Gastrocnemius medialis (tissue), 4 donors: ENCODE results near the gene ARF1. TPM values are rescaled to one million over a fixed set of nuclear protein-coding genes. Genes with fewer than 3 reads are reported as not detected.

Source experiments
- ATAC-seq, 2 donors: fragments of 150-250 bp; one replicate each; pipeline ENCODE4 v1.9.1; 2016
- DNase-seq, 2 donors: peaks; one replicate each; pipeline ENCODE4 v3.0.0-alpha.2; 2019
- H3K27ac ChIP-seq, 4 donors: fragments of 200-600 bp; sonication (generic); 1 replicate in 1 of 4; 2 replicates in 3 of 4; pipeline ENCODE4 v1.5.1; 2016 to 2018; ENCODE audit warnings: mild to moderate bottlenecking in 2 of 4, moderate library complexity in 1 of 4
- H3K27me3 ChIP-seq, 3 donors: fragments of 200-600 bp; sonication (generic) in 2 of 3; 1 replicate in 1 of 3; 2 replicates in 2 of 3; pipeline versions ENCODE4 v1.5.1 to v1.6.0; 2016 to 2019; ENCODE audit warnings: mild to moderate bottlenecking in 1 of 3, moderate library complexity in 1 of 3
- H3K36me3 ChIP-seq, 2 donors: fragments of 200-600 bp; sonication (generic) in 1 of 2; one replicate each; pipeline ENCODE4 v1.5.1; 2017 to 2018
- H3K4me1 ChIP-seq, 2 donors: fragments of 200-600 bp; sonication (generic) in 1 of 2; one replicate each; pipeline ENCODE4 v1.5.1; 2016 to 2017; ENCODE audit warnings: mild to moderate bottlenecking in 2 of 2
- H3K4me3 ChIP-seq, 4 donors: fragments of 200-600 bp; sonication (generic) in 3 of 4; 1 replicate in 1 of 4; 2 replicates in 3 of 4; pipeline ENCODE4 v1.5.1; 2016 to 2019; ENCODE audit warnings: mild to moderate bottlenecking in 2 of 4
- H3K9me3 ChIP-seq, 3 donors: fragments of 200-600 bp; sonication (generic) in 2 of 3; 1 replicate in 1 of 3; 2 replicates in 2 of 3; pipeline ENCODE4 v1.5.1; 2016 to 2019
- CTCF ChIP-seq, 5 experiments: fragments of 450-650 bp in 3 of 5; fragments of 200-600 bp in 2 of 5; sonication (generic) in 2 of 5; IDR thresholded peaks in 4 of 5; conservative IDR thresholded peaks in 1 of 5; 1 replicate in 4 of 5; 2 replicates in 1 of 5; pipeline ENCODE4 v1.5.1; 2016 to 2019; ENCODE audit warnings: antibody characterized with exemption in 5 of 5, mild to moderate bottlenecking in 3 of 5, moderate library complexity in 3 of 5
- POLR2A ChIP-seq, 2 donors: fragments of 450-650 bp; IDR thresholded peaks; one replicate each; pipeline ENCODE4 v1.6.1; 2017; ENCODE audit warnings: antibody characterized with exemption in 2 of 2, mild to moderate bottlenecking in 2 of 2, moderate library complexity in 2 of 2
- in situ Hi-C, 4 donors: fragments of 200-750 bp; cut with MboI; loops; one replicate each; pipeline versions ENCODE4 v1.15.0 to v1.8.0; 2017; ENCODE audit warnings: low sequenced_read_pairs in 4 of 4
- intact Hi-C: fragments of 100-400 bp; cut with DNase I; formaldehyde crosslinking; loops from one replicate; pipeline ENCODE4 v1.15.1; 2023; ENCODE audit warnings: low total_unique reads
- total RNA-seq, 4 donors: library from RNA; depleted of rRNA; stranded (reverse); fragments of >200 nt; gene quantifications; one replicate each; pipeline versions ENCODE4 v1.1.0 to v1.2.3, GENCODE V29; 2016

Gene ARF1
- total RNA-seq, 4 donors from 2014 or later, result 234 to 422 (median 306) TPM

GRCh38 chr1:228039986-228040385 is 42.5 kb upstream of the ARF1 start:
- Histone ChIP-seq H3K9me3 (no peaks in the 10 kb centered on the region), H3K27me3 (peaks cover 22 to 32% (median 31%) of the 10 kb centered on the region in 3 donors), H3K36me3 (no peaks in the 10 kb centered on the region), H3K4me3 (no peak overlapping the region), H3K4me1 (no peaks in the 10 kb centered on the region), H3K27ac (no peak overlapping the region)
- DNase-seq, result no peak
- no peak for TF ChIP-seq CTCF (IDR thresholded peaks at IDR 0.05 in 4 of 5, conservative IDR thresholded peaks at IDR 0.05 in 1 of 5)
- no peak for TF ChIP-seq POLR2A (IDR thresholded peaks at IDR 0.05)
- intact Hi-C loops, result no loop called here
- ATAC-seq, result no peak
- in situ Hi-C loops, result no loop called here

GRCh38 chr1:228041316-228041715 is 41.2 kb upstream of the ARF1 start:
- H3K9me3 ChIP-seq, result no peaks in the 10 kb centered on the region
- no peak for ATAC-seq
- no peaks in the 10 kb centered on the region for H3K36me3 ChIP-seq
- DNase-seq, result no peak
- H3K4me1 ChIP-seq, result no peaks in the 10 kb centered on the region
- in situ Hi-C loops, result no loop called here
- H3K4me3 ChIP-seq, result no peak overlapping the region
- H3K27ac ChIP-seq, result no peak overlapping the region
- peaks cover 22 to 32% (median 27%) of the 10 kb centered on the region in 3 donors for H3K27me3 ChIP-seq
- intact Hi-C loops, result no loop called here
- no peak for TF ChIP-seq CTCF (IDR thresholded peaks at IDR 0.05 in 4 of 5, conservative IDR thresholded peaks at IDR 0.05 in 1 of 5)
- no peak for TF ChIP-seq POLR2A (IDR thresholded peaks at IDR 0.05)

- no peaks in the 10 kb centered on the region for H3K4me1 ChIP-seq
- H3K36me3 ChIP-seq, result no peaks in the 10 kb centered on the region
- H3K4me3 ChIP-seq, result no peak overlapping the region
- in situ Hi-C loops (no loop called here), intact Hi-C loops (no loop called here)
- no peaks in the 10 kb centered on the region for H3K9me3 ChIP-seq
- peaks cover 13 to 24% (median 17%) of the 10 kb centered on the region in 3 donors for H3K27me3 ChIP-seq
- no peak overlapping the region for H3K27ac ChIP-seq
- ATAC-seq, result no peak
- no peak for DNase-seq
- no peak for TF ChIP-seq POLR2A (IDR thresholded peaks at IDR 0.05)
- TF ChIP-seq CTCF (IDR thresholded peaks at IDR 0.05 in 4 of 5, conservative IDR thresholded peaks at IDR 0.05 in 1 of 5), result no peak
Observed at GRCh38 chr1:228042508-228042907, 40.0 kb upstream of the ARF1 start.

- DNase-seq, result no peak
- Histone ChIP-seq H3K4me1 (no peaks in the 10 kb centered on the region), H3K9me3 (no peaks in the 10 kb centered on the region), H3K27ac (no peak overlapping the region), H3K4me3 (no peak overlapping the region), H3K36me3 (no peaks in the 10 kb centered on the region), H3K27me3 (peaks cover 6 to 17% (median 8%) of the 10 kb centered on the region in 3 donors)
- ATAC-seq, result no peak
- in situ Hi-C loops (no loop called here), intact Hi-C loops (no loop called here)
- TF ChIP-seq POLR2A (IDR thresholded peaks at IDR 0.05), result no peak
- TF ChIP-seq CTCF (IDR thresholded peaks at IDR 0.05 in 4 of 5, conservative IDR thresholded peaks at IDR 0.05 in 1 of 5), result no peak
Observed at GRCh38 chr1:228043281-228043848, 39.1 kb upstream of the ARF1 start.

- H3K4me1 ChIP-seq, result no peaks in the 10 kb centered on the region
- TF ChIP-seq POLR2A (IDR thresholded peaks at IDR 0.05), result no peak
- no peak for TF ChIP-seq CTCF (IDR thresholded peaks at IDR 0.05 in 4 of 5, conservative IDR thresholded peaks at IDR 0.05 in 1 of 5)
- no peak overlapping the region for H3K27ac ChIP-seq
- H3K9me3 ChIP-seq, result no peaks in the 10 kb centered on the region
- H3K4me3 ChIP-seq, result no peak overlapping the region
- ATAC-seq (no peak), DNase-seq (no peak)
- peaks cover 0 to under 1% (median 0%) of the 10 kb centered on the region in 3 donors for H3K27me3 ChIP-seq
- in situ Hi-C loops (no loop called here), intact Hi-C loops (no loop called here)
- no peaks in the 10 kb centered on the region for H3K36me3 ChIP-seq
Observed at GRCh38 chr1:228044961-228045360, 37.5 kb upstream of the ARF1 start.
